GM12872 (cell line): ENCODE data around the gene SP8.

ENCODE experiments used
- TF ChIP-seq, protein P1 (sequence below): IDR thresholded peaks from 3 replicates; pipeline ENCODE4 v1.5.1; 2011; ENCODE audit warnings: low read depth, mild to moderate bottlenecking, low read length, moderate library complexity; ENCODE audit not compliant: insufficient read depth

The SP8 gene

DNA sequence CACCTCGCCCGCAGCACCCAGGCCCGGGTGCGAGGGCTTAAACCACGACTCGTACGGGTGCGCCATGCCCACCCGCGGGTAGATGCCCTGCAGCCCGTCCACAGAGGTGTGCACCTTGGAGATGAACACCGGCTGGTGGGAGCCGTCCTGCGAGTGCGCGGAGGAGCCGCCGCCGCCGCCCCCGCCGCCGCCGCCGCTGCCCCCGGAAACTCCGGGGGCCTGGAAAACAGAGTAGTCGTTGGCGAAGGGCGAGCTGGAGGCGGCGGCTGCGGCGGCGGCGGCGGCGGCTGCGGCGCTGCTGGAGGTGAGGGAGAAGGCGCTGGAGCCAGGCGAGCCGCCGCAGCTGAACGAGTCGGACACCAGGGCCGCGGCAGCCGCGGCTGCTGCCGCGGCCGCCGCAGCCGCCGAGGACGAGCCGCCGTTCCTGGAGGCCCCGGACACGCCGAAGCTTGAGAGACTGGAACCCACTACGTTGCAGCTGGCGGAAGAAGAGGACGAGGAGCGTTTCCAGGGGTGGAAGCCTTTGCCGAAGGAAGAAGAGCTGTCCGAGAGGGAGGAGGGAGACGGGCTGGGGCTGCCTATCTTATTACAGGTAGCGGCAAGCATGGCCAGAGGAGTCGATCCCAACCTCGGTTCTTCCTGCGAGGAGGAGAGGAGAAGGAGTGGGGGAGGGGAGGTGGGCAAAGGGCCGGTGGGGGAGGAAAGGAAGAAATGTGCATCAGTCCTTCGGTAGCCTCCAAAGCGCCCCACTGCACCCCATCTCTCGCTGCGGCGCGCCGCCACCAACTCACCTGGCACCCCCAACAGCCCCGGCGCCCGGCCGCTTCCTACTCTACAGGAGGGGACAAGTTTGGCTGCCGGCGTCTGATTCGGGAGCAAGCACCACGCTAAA lies 1.3 kb downstream of the SP8 start:
- TF ChIP-seq, protein P1, sequence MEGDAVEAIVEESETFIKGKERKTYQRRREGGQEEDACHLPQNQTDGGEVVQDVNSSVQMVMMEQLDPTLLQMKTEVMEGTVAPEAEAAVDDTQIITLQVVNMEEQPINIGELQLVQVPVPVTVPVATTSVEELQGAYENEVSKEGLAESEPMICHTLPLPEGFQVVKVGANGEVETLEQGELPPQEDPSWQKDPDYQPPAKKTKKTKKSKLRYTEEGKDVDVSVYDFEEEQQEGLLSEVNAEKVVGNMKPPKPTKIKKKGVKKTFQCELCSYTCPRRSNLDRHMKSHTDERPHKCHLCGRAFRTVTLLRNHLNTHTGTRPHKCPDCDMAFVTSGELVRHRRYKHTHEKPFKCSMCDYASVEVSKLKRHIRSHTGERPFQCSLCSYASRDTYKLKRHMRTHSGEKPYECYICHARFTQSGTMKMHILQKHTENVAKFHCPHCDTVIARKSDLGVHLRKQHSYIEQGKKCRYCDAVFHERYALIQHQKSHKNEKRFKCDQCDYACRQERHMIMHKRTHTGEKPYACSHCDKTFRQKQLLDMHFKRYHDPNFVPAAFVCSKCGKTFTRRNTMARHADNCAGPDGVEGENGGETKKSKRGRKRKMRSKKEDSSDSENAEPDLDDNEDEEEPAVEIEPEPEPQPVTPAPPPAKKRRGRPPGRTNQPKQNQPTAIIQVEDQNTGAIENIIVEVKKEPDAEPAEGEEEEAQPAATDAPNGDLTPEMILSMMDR: no peak

GRCh38 chr7:20784388-20785156 lies 2.1 kb downstream of the SP8 start:
- TF ChIP-seq, protein P1: 0 out of 3 replicates have a peak, but pooled peaks have one; percentile 12

GRCh38 chr7:20783700-20784387 lies 2.8 kb downstream of the SP8 start:
- TF ChIP-seq, protein P1: peak; percentile 20; the same call in 1 of the 3 replicates

GRCh38 chr7:20783125-20783699 lies 3.5 kb downstream of the SP8 start:
- TF ChIP-seq, protein P1: no peak

GRCh38 chr7:20779041-20779440 lies 7.6 kb downstream of the SP8 start:
- TF ChIP-seq, protein P1: no peak

DNA sequence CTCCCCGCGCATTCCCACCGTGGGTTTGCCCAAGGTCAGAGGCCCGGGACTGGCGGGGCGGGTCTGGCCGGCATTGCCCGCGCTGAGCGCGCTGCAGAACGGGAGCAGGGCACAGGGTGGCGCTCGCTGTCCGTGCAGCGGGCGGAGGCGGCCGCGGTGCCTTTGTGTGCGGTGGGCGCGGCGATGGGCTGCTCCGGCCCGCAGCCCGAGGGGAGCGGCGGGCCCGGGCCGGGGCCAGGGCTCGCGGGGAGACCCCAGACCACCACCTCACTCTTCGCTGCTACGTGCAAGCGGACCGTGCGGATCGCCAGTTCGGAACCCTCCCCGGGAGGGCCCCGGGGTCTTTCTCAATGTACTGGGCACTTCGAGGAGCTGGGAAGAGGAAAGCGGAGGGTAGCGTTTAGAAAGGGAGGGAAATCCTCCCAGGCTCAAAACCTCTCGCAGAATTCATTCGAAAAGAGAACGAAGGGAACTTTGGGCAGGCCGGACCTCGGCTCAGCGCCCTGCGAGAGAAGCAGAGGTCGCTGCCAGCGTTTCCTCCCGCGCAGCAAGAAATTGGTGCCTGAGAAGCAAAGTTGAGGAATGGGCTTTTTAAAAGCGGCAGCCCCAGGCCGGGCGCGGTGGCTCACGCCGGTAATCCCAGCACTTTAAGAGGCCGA lies 8.5 kb downstream of the SP8 start:
- TF ChIP-seq, protein P1: peak; percentile 75
